IMR-90 (cell line): ENCODE results near the gene PEX14. TPM values are rescaled to one million over a fixed set of nuclear protein-coding genes. Genes with fewer than 3 reads are reported as not detected.

Experiments
- ATAC-seq: fragments of 200-7000 bp; cut with Tn5 transposase; 2 replicates; pipeline ENCODE4 v1.9.1; 2020; ENCODE audit warnings: low read depth, mild to moderate bottlenecking, moderate library complexity
- BruUV-seq: library from RNA; stranded (reverse); fragments of 400-500 nt; replicated peaks from 2 replicates; lab custom pipeline; 2021; lab: Mats Ljungman, UMichigan
- CTCF ChIA-PET: fragments of 300-600 bp; formaldehyde crosslinking; extraction: SDS; loops from one replicate; lab custom pipeline; 2021; ENCODE audit warnings: antibody characterized with exemption; lab: Yijun Ruan, JAX
- POLR2A ChIA-PET: fragments of 300-600 bp; sonication (Branson Sonifier 250); formaldehyde crosslinking; loops from one replicate; lab custom pipeline; 2022; ENCODE audit warnings: antibody characterized with exemption; ENCODE audit not compliant: unreplicated experiment; lab: Charles Lee
- DNase-seq: peaks from one replicate; pipeline ENCODE4 v3.0.0; 2013
- H2AFZ ChIP-seq: replicated peaks from 2 replicates; pipeline ENCODE3; 2013; ENCODE audit warnings: low read length, mild to moderate bottlenecking; ENCODE audit not compliant: poor library complexity
- H2AK5ac ChIP-seq: 2 replicates; pipeline ENCODE4 v1.6.1; 2013; ENCODE audit warnings: low read depth, low read length, inconsistent platforms
- H2AK9ac ChIP-seq: replicated peaks from 2 replicates; pipeline ENCODE3; 2013; ENCODE audit warnings: mild to moderate bottlenecking, low read depth, low read length, moderate library complexity; ENCODE audit not compliant: poor library complexity
- H2BK120ac ChIP-seq: 2 replicates; pipeline ENCODE4 v1.6.1; 2013; ENCODE audit warnings: low read depth, low read length, inconsistent platforms
- H2BK15ac ChIP-seq: 3 replicates; pipeline ENCODE4 v1.6.1; 2013; ENCODE audit warnings: low read depth, low read length, inconsistent platforms
- H2BK20ac ChIP-seq: 2 replicates; pipeline ENCODE4 v1.6.1; 2013; ENCODE audit warnings: low read depth, mild to moderate bottlenecking, inconsistent platforms, low read length, moderate library complexity
- H2BK5ac ChIP-seq: 2 replicates; pipeline ENCODE4 v1.6.1; 2013; ENCODE audit warnings: mild to moderate bottlenecking, low read depth, low read length, inconsistent platforms; ENCODE audit not compliant: poor library complexity, severe bottlenecking
- H3K14ac ChIP-seq: replicated peaks from 2 replicates; pipeline ENCODE4 v1.6.1; 2013; ENCODE audit warnings: low read depth, low read length, inconsistent platforms
- H3K18ac ChIP-seq: 2 replicates; pipeline ENCODE4 v1.6.1; 2013; ENCODE audit warnings: low read depth, low read length, control low read depth
- H3K23ac ChIP-seq: 2 replicates; pipeline ENCODE4 v1.6.1; 2013; ENCODE audit warnings: low read depth, low read length, inconsistent platforms
- H3K27ac ChIP-seq: 2 replicates; pipeline ENCODE4 v1.5.1; 2013; ENCODE audit warnings: mild to moderate bottlenecking, control low read depth, low read length; ENCODE audit not compliant: insufficient read depth
- H3K27me3 ChIP-seq: 2 replicates; pipeline ENCODE4 v1.6.1; 2013; ENCODE audit warnings: low read length; ENCODE audit not compliant: control insufficient read depth, insufficient read depth
- H3K36me3 ChIP-seq: 2 replicates; pipeline ENCODE4 v1.6.1; 2013; ENCODE audit warnings: low read length, mixed read lengths; ENCODE audit not compliant: control insufficient read depth, insufficient read depth
- H3K4ac ChIP-seq: 2 replicates; pipeline ENCODE4 v1.6.1; 2013; ENCODE audit warnings: low read depth, low read length, inconsistent platforms
- H3K4me1 ChIP-seq: 2 replicates; pipeline ENCODE4 v1.6.1; 2013; ENCODE audit warnings: low read length, mixed read lengths; ENCODE audit not compliant: control insufficient read depth, insufficient read depth
- H3K4me2 ChIP-seq: 2 replicates; pipeline ENCODE4 v1.6.1; 2013; ENCODE audit warnings: low read depth, mild to moderate bottlenecking, control low read depth, low read length, moderate library complexity
- H3K4me3 ChIP-seq: 2 replicates; pipeline ENCODE4 v1.5.1; 2013; ENCODE audit warnings: low read depth, mild to moderate bottlenecking, control low read depth, low read length, moderate library complexity; ENCODE audit not compliant: insufficient read depth
- H3K56ac ChIP-seq: 2 replicates; pipeline ENCODE4 v1.6.1; 2013; ENCODE audit warnings: low read length, inconsistent platforms; ENCODE audit not compliant: insufficient read depth; ENCODE audit errors: extremely low read depth
- H3K79me1 ChIP-seq, 2 experiments: 2 replicates each; pipeline ENCODE4 v1.6.1; 2013; ENCODE audit warnings: low read length in 2 of 2, inconsistent platforms in 1 of 2, low read depth in 1 of 2
- H3K9ac ChIP-seq: 2 replicates; pipeline ENCODE4 v1.6.1; 2013; ENCODE audit warnings: low read depth, low read length, control low read depth
- H3K9me1 ChIP-seq: 2 replicates; pipeline ENCODE4 v1.6.1; 2013; ENCODE audit warnings: low read length, inconsistent platforms; ENCODE audit not compliant: insufficient read depth
- H3K9me3 ChIP-seq: 2 replicates; pipeline ENCODE4 v1.6.1; 2013; ENCODE audit warnings: low read length; ENCODE audit not compliant: control insufficient read depth, insufficient read depth
- H4K20me1 ChIP-seq: 2 replicates; pipeline ENCODE4 v1.6.1; 2013; ENCODE audit warnings: low read length, inconsistent platforms; ENCODE audit not compliant: insufficient read depth
- H4K5ac ChIP-seq: 2 replicates; pipeline ENCODE4 v1.6.1; 2013; ENCODE audit warnings: mild to moderate bottlenecking, low read depth, low read length, control low read depth
- H4K8ac ChIP-seq, 2 experiments: 2 replicates each; pipeline ENCODE4 v1.6.1; 2013; ENCODE audit warnings: low read depth in 2 of 2, low read length in 2 of 2, control low read depth in 1 of 2, inconsistent platforms in 1 of 2
- H4K91ac ChIP-seq: 2 replicates; pipeline ENCODE4 v1.6.1; 2013; ENCODE audit warnings: low read depth, low read length, inconsistent platforms; ENCODE audit not compliant: insufficient read depth
- BHLHE40 ChIP-seq: fragments of 150-350 bp; IDR thresholded peaks from 2 replicates; pipeline ENCODE4 v1.6.1; 2016; ENCODE audit warnings: mild to moderate bottlenecking, low read depth, low read length
- CHD1 ChIP-seq: IDR thresholded peaks from 2 replicates; pipeline ENCODE4 v1.6.1; 2012; ENCODE audit warnings: low read depth, low read length, improper control_type of control experiment
- MAFK ChIP-seq: IDR thresholded peaks from 2 replicates; pipeline ENCODE4 v1.6.1; 2012; ENCODE audit warnings: low read depth, low read length, improper control_type of control experiment
- MAZ ChIP-seq: IDR thresholded peaks from 2 replicates; pipeline ENCODE4 v1.6.1; 2012; ENCODE audit warnings: low read depth, mild to moderate bottlenecking, low read length, improper control_type of control experiment, moderate library complexity, borderline replicate concordance
- RCOR1 ChIP-seq: IDR thresholded peaks from 2 replicates; pipeline ENCODE4 v1.6.1; 2012; ENCODE audit warnings: mild to moderate bottlenecking, low read length, improper control_type of control experiment; ENCODE audit not compliant: insufficient replicate concordance
- WGBS, 2 experiments: methylation state at CpG; one replicate each; pipeline versions ENCODE4 v1.1.5 to v1.1.7; 2013; ENCODE audit warnings: missing lambda C conversion rate in 2 of 2; ENCODE audit not compliant: insufficient read length in 1 of 2; ENCODE audit errors: extremely low coverage in 2 of 2; 5-methylcytosine and 5-hydroxymethylcytosine counted together
- dilution Hi-C: fragments of 300-500 bp; cut with HindIII; formaldehyde crosslinking; loops from one replicate; pipeline ENCODE4 v1.14.3; 2018; ENCODE audit warnings: low sequenced_read_pairs; ENCODE audit not compliant: unreplicated experiment
- in situ Hi-C: fragments of 300-500 bp; cut with MboI; formaldehyde crosslinking; loops from 3 replicates; pipeline ENCODE4 v1.14.3; 2019; ENCODE audit warnings: low sequenced_read_pairs, inconsistent platforms, mixed read lengths
- intact Hi-C: fragments of 100-400 bp; cut with micrococcal nuclease; formaldehyde crosslinking; loops from 2 replicates; pipeline ENCODE4 v1.10.0; 2022
- polyA plus RNA-seq, 3 experiments: library from polyadenylated mRNA; depleted of rRNA; stranded (reverse); fragments of >200 nt; gene quantifications; 2 replicates each; pipeline ENCODE4 v1.2.3, GENCODE V29; 2012; ENCODE audit warnings: low replicate concordance in 1 of 3
- total RNA-seq: library from RNA; depleted of rRNA; stranded (reverse); fragments of >200 nt; gene quantifications from 2 replicates; pipeline ENCODE4 v1.2.3, GENCODE V29; 2012
- TF ChIP-seq, protein P1 (sequence below): fragments of 150-350 bp; IDR thresholded peaks from 2 replicates; pipeline ENCODE4 v1.6.1; 2017; ENCODE audit warnings: mild to moderate bottlenecking, antibody characterized with exemption, low read length, low read depth

The PEX14 gene
- total and polyA plus RNA-seq, 2 of the 4 experiments (the other 2 are of a cell fraction), result 9.5 to 22.5 TPM

DNA sequence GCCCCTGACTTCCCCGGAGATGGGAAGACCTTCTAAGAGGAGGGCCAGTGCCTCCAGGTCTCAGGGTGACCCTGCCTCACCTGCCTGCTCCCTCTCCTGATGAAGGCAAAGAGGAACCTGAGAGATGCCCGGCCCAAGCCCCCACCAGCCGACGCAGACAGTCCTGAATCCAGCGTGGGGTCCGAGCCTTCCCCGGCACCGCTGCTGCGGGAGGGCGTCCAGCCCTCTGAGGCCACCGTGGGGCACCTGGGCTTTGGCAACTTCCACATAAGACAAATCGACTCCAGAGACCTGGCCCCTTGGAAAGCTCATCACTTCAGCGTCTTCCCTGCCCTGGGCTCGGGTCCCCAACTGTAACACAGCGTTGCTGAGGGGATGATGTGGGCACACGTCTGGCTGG lies 199.5 kb downstream of the PEX14 start:
- H4K20me1 ChIP-seq, result no peaks in the 10 kb centered on the region
- H3K4me2 ChIP-seq, result no peak overlapping the region
- intact Hi-C loops (no loop called here), dilution Hi-C loops (no loop called here), in situ Hi-C loops (no loop called here)
- TF ChIP-seq CHD1 (no peak), MAZ (no peak), BHLHE40 (no peak), MAFK (no peak), RCOR1 (no peak)
- TF ChIP-seq, protein P1, sequence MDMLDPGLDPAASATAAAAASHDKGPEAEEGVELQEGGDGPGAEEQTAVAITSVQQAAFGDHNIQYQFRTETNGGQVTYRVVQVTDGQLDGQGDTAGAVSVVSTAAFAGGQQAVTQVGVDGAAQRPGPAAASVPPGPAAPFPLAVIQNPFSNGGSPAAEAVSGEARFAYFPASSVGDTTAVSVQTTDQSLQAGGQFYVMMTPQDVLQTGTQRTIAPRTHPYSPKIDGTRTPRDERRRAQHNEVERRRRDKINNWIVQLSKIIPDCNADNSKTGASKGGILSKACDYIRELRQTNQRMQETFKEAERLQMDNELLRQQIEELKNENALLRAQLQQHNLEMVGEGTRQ, result no peak
- H2BK120ac ChIP-seq, result no peak overlapping the region
- H3K18ac ChIP-seq, result no peak overlapping the region
- ChIA-PET POLR2A (no interaction called here), CTCF (no interaction called here)
- H4K8ac ChIP-seq, result no peak overlapping the region
- 88% methylated on average over 8 of the region's 16 CpGs; no CpG with 5 or more reads in 1 of the 2 experiments for WGBS, 2 experiments
- H3K36me3 ChIP-seq, result no peaks in the 10 kb centered on the region
- no peak overlapping the region for H2BK15ac ChIP-seq
- H3K4me3 ChIP-seq, result no peak overlapping the region
- H2BK20ac ChIP-seq, result no peak overlapping the region
- H3K14ac ChIP-seq, result no peak overlapping the region
- DNase-seq (no peak), ATAC-seq (no peak)
- H2AK9ac ChIP-seq, result no peak overlapping the region
- no peak overlapping the region for H3K4ac ChIP-seq
- H3K4me1 ChIP-seq, result no peaks in the 10 kb centered on the region
- H3K9ac ChIP-seq, result no peak overlapping the region
- H4K5ac ChIP-seq, result no peak overlapping the region
- H2BK5ac ChIP-seq, result no peak overlapping the region
- H3K79me1 ChIP-seq, result no peaks in the 10 kb centered on the region
- H3K27me3 ChIP-seq, result peaks cover 13% of the 10 kb centered on the region; the same call in 1 of the 2 replicates
- no peaks in the 10 kb centered on the region for H3K9me1 ChIP-seq
- H3K9me3 ChIP-seq, result no peaks in the 10 kb centered on the region
- no peak overlapping the region for H3K27ac ChIP-seq
- no peak overlapping the region for H2AK5ac ChIP-seq
- no TSS peak for BruUV-seq
- no peak overlapping the region for H2AFZ ChIP-seq
- no peak overlapping the region for H3K23ac ChIP-seq
- H3K56ac ChIP-seq, result no peak overlapping the region
- H4K91ac ChIP-seq, result no peak overlapping the region
